Bronchial epithelial cell (primary cell): ENCODE data around the gene ANO8. TPM values are rescaled to one million over a fixed set of nuclear protein-coding genes. Genes with fewer than 3 reads are reported as not detected.

Experiments
- DNase-seq: peaks from one replicate; pipeline ENCODE4 v3.0.0-alpha.2; 2010; ENCODE audit warnings: low read depth
- FAIRE-seq: peaks from 2 replicates; lab custom pipeline; 2011; peaks lifted over from hg19 to GRCh38; lab: Jason Lieb, UNC
- H3K27me3 ChIP-seq: 2 replicates; pipeline ENCODE4 v1.5.1; 2011; ENCODE audit warnings: low read length; ENCODE audit not compliant: control insufficient read depth, insufficient read depth
- H3K36me3 ChIP-seq: 2 replicates; pipeline ENCODE4 v1.5.1; 2011; ENCODE audit warnings: low read length; ENCODE audit not compliant: control insufficient read depth, insufficient read depth
- H3K4me3 ChIP-seq: 2 replicates; pipeline ENCODE4 v1.5.1; 2011; ENCODE audit warnings: mild to moderate bottlenecking, low read depth, low read length, control low read depth
- CTCF ChIP-seq: IDR thresholded peaks from 2 replicates; pipeline ENCODE4 v1.5.1; 2011; ENCODE audit warnings: mild to moderate bottlenecking, moderate library complexity, low read length, control low read depth, inconsistent platforms; ENCODE audit not compliant: insufficient read depth, severe bottlenecking
- total RNA-seq: library from RNA; depleted of rRNA; stranded (reverse); fragments of >200 nt; gene quantifications from 2 replicates; pipeline ENCODE4 v1.2.1, GENCODE V29; 2014

Gene ANO8
- total RNA-seq, 1 donor from 2014 or later, result 2.6 TPM

- DNase-seq, result no peak
- H3K4me3 ChIP-seq, result no peak overlapping the region
- H3K27me3 ChIP-seq, result peaks cover under 1% of the 10 kb centered on the region
- no peak for TF ChIP-seq CTCF
- peaks cover 6% of the 10 kb centered on the region for H3K36me3 ChIP-seq
- no peak for FAIRE-seq
Observed at GRCh38 chr19:17335575-17335974, 920 bp upstream of the ANO8 start.

- TF ChIP-seq CTCF, result no peak
- H3K4me3 ChIP-seq, result peak overlapping the region; percentile 65
- peaks cover 2% of the 10 kb centered on the region for H3K36me3 ChIP-seq
- FAIRE-seq, result no peak
- DNase-seq, result peak; percentile 74
- peaks cover 9% of the 10 kb centered on the region for H3K27me3 ChIP-seq
Observed at GRCh38 chr19:17333611-17334413, 843 bp downstream of the ANO8 start.

GRCh38 chr19:17332677-17333581 is 1.7 kb downstream of the ANO8 start:
- FAIRE-seq (no peak), DNase-seq (peak; percentile 35)
- Histone ChIP-seq H3K36me3 (no peaks in the 10 kb centered on the region), H3K4me3 (no peak overlapping the region), H3K27me3 (peaks cover 9% of the 10 kb centered on the region)
- TF ChIP-seq CTCF, result no peak

- FAIRE-seq (no peak), DNase-seq (no peak)
- Histone ChIP-seq H3K4me3 (no peak overlapping the region), H3K27me3 (peaks cover 9% of the 10 kb centered on the region), H3K36me3 (no peaks in the 10 kb centered on the region)
- TF ChIP-seq CTCF, result no peak
Observed at GRCh38 chr19:17332360-17332676, 2.3 kb downstream of the ANO8 start.

- Histone ChIP-seq H3K27me3 (peaks cover 9% of the 10 kb centered on the region), H3K4me3 (no peak overlapping the region), H3K36me3 (no peaks in the 10 kb centered on the region)
- DNase-seq (no peak), FAIRE-seq (no peak)
- no peak for TF ChIP-seq CTCF
Observed at GRCh38 chr19:17331045-17331558, 3.6 kb downstream of the ANO8 start.
